Stimulated activated CD4-positive, alpha-beta T cell treated with anti-CD3 and anti-CD28 coated beads, Interleukin-1b, Interleukin-23, amount 100 ng/mL, for 24 hours (primary cell): ENCODE results near the gene UST.
A peak's percentile ranks its signal among the peaks of the same experiment; 100 is the strongest.
"Not testable (repeated sequence)": the region's sequence is repeated elsewhere in the genome, so short reads cannot be mapped to it uniquely, and the experiment has no call there.

Experiments
- DNase-seq, 4 experiments: peaks; one replicate each; pipeline ENCODE4 v3.0.0-alpha.2; 2020; ENCODE audit warnings: low read depth in 4 of 4, low spot score in 1 of 4

The UST gene

GRCh38 chr6:149031201-149031858, 284.5 kb downstream of the UST start:
- no peak for DNase-seq

GRCh38 chr6:149031859-149032598, 285.2 kb downstream of the UST start:
- peak in 1 of 4 experiments; percentile 28 for DNase-seq

GRCh38 chr6:149032599-149033405, 286.0 kb downstream of the UST start:
- DNase-seq, result peak in 2 of 4 experiments; percentile 42 to 64

GRCh38 chr6:149033454-149033853, 286.6 kb downstream of the UST start:
- no peak for DNase-seq

- DNase-seq, result no peak
These were observed 288.9 kb downstream of the UST start for GRCh38 chr6:149035766-149036165.

GRCh38 chr6:149037051-149037671, 290.3 kb downstream of the UST start:
- no peak for DNase-seq

GRCh38 chr6:149039025-149039424, 292.2 kb downstream of the UST start:
- not testable (repeated sequence) for DNase-seq

GRCh38 chr6:149041953-149042352, 295.1 kb downstream of the UST start:
- no peak for DNase-seq

GRCh38 chr6:149043476-149044130, 296.8 kb downstream of the UST start:
- no peak for DNase-seq

GRCh38 chr6:149044528-149044927, 297.7 kb downstream of the UST start:
- DNase-seq, result no peak

GRCh38 chr6:149045404-149045803, 298.6 kb downstream of the UST start:
- DNase-seq, result no peak

GRCh38 chr6:149046164-149046821, 299.5 kb downstream of the UST start:
- no peak for DNase-seq

GRCh38 chr6:149046822-149047246, 300.0 kb downstream of the UST start:
- no peak for DNase-seq

- no peak for DNase-seq
These were observed 302.4 kb downstream of the UST start for GRCh38 chr6:149049230-149049629.

- DNase-seq, result no peak
These were observed 303.3 kb downstream of the UST start for GRCh38 chr6:149050160-149050559.

GRCh38 chr6:149052350-149053106, 305.7 kb downstream of the UST start:
- no peak for DNase-seq

GRCh38 chr6:149053848-149054558, 307.2 kb downstream of the UST start:
- DNase-seq, result no peak

GRCh38 chr6:149054559-149055194, 307.8 kb downstream of the UST start:
- no peak for DNase-seq
